NCI-H446 (cell line): ENCODE measurements around the gene PTPRT.

Experiments
- DNase-seq, 2 experiments: peaks; one replicate each; lab custom pipeline; 2025; lab: John Stamatoyannopoulos, UW

PTPRT gene

DNA sequence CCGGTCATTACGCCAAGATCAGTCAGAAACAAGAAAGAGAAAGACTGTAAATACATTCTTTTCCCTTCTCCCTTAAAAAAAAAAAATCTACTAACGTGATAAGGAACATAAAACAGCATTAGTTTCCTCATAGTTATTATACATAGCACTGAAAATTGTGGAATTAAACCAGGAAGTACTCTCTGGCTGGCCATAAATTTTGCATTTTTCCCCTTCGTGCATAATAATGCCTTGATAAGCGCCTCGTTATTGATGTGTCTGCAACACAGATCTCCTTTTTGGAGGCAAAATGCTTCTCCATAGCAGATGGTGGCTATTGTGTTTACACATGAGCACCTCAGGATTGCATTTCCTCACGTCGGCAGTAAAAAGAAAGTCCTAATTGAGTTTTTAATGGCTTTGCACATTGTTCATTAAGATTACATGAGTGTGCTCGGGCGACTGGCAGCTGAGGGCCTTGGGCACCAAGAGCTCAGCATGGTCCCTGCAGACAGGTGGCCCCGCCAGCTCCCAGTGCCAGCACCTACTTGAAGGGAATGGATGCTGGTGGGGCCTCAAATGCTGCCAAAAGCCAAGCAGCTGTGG lies 394.5 kb downstream of the PTPRT start:
- DNase-seq, result peak; percentile 30 to 43

DNA sequence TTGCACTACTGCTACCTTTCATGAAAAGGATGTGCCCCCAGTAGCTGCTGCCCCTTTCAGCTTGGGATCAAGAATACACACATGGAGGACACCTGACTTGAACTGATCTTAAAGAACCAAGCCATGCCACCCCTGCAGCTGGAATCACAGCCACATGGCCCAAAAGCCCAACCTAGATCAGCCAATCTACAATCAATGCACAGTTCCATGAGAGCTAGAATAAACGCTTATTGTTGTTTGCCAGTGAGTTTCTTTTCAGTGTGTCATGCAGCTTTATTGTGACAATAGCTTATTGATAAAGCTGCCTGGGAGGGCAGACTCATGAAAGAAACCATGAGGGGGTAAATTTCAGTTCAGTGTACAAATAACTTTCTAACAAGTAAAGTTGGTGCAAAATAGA lies 397.7 kb downstream of the PTPRT start:
- DNase-seq, result no peak

DNA sequence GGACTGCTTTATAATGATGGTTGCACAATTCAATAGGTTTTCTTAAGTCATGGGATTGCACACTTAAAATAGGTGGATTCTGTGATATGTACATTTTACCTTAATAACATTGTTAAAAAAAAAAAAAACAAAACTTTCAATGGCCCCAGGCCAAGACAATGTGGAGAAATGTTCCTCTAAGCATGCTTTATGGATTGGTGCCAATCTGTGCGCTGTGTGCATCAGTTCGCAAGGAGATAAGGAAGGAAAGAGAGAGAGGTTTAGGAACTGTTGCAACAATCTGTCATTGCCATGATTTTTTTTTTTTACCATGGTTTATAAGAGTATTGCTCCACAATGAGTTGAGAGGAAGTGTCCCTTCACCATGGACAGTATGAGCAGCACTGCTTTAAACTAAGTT lies 399.6 kb downstream of the PTPRT start:
- no peak for DNase-seq

- DNase-seq, result no peak
These were observed 401.0 kb downstream of the PTPRT start for GRCh38 chr20:42788707-42789106.

GRCh38 chr20:42785041-42785440 lies 404.7 kb downstream of the PTPRT start:
- DNase-seq, result no peak

- peak in 1 of 2 experiments; percentile 15 for DNase-seq
These were observed 410.5 kb downstream of the PTPRT start for GRCh38 chr20:42779216-42779615.

- DNase-seq, result no peak
These were observed 413.8 kb downstream of the PTPRT start for GRCh38 chr20:42775866-42776265.

DNA sequence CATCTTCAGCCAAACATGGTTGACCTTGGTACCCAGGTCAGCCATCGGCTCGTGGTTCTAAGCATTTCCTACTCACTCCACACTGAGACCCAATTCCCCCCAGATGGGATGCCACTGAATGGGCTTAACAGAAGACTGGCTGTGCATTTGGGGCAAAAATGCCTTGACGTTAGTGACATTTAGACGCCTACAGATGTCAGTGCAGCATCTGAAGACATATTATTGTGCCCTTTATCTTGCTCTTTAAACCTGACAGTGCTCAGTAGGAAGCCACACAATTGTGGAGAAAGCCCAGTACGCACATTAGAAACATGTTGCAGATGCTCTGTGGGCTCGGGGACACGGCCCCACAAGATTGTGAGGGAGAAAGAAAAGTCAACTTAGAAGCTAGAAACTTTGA lies 414.7 kb downstream of the PTPRT start:
- no peak for DNase-seq

DNA sequence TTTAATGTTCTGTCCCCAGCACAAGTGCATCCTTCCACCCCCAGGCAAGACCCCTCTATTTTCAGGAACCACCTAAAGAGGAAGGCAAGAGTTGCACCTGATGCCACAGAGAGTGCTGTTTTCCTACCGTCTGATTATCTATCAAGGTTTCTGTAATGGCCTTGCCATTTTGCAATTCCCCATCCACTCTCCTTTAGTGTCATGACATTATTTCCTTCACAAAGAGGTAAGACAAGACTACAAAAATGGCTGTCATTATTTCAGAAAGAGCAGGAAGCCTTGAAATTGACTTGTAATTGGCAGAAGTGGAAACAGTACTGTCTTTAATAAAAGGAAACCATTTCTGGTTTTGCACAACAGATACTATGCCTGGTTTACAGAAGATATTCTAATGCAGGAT lies 426.7 kb downstream of the PTPRT start:
- DNase-seq, result no peak

DNA sequence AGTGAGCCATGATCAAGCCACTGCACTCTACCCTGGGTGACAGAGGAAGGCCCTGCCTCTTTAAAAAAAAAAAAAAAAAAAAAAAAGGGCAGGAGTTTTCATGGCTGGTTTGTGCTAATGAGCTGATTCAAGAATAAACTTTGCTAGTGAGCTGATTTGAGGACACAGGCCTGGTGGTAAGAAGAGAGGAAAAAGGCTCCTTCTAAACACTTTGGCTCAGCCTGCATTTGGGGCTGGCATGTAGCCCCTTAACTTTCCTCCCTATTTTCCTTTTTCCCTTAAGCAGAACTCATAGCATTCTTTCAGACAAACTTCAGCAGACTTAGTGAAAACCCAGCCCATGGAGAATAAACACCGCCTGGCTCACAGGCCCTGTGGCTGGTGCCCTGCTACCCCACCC lies 432.7 kb downstream of the PTPRT start:
- DNase-seq, result no peak

- no peak for DNase-seq
These were observed 435.0 kb downstream of the PTPRT start for GRCh38 chr20:42754706-42755105.

DNA sequence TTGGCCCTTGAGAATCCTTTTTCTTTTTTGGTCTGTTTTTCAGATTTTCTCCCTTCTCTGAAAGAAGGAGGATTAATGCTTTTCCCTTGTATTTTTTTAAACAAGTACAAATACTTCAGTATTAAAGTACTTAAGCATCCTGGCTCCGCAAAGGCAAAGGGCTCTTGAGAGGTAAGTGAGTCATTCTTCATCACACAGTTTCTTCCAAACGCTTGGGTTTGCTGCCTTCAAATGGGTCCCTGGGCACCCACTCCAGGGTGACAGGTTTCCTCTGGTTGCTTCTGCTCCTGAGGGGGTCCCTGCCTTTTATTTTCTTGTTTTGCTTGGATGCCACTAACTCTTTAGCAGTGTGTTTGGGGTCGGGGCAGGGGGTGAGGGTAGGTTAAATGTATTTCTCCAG lies 437.1 kb downstream of the PTPRT start:
- DNase-seq, result no peak

DNA sequence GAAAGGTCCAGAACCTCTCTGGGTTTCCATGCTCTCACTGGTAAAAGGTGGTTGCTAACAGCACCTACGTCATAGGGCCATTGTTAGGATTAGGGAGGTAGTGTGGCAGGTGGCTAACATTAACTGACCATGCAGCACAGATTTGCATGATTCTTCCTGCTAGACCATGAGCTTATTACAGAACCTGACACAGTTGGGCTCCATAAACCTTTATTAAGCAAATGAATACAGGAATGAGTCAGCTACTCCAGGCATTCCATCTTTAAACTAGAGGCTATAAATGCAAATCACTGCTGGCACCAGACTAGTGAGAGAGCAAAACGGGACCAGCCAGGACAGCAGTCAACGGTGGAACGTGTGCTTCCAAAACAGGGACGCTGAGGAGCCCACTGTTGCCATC lies 440.1 kb downstream of the PTPRT start:
- DNase-seq, result no peak

- no peak for DNase-seq
These were observed 441.8 kb downstream of the PTPRT start for GRCh38 chr20:42747765-42748411.

GRCh38 chr20:42744756-42745465 lies 444.8 kb downstream of the PTPRT start:
- DNase-seq, result no peak

- no peak for DNase-seq
These were observed 446.8 kb downstream of the PTPRT start for GRCh38 chr20:42742926-42743325.

DNA sequence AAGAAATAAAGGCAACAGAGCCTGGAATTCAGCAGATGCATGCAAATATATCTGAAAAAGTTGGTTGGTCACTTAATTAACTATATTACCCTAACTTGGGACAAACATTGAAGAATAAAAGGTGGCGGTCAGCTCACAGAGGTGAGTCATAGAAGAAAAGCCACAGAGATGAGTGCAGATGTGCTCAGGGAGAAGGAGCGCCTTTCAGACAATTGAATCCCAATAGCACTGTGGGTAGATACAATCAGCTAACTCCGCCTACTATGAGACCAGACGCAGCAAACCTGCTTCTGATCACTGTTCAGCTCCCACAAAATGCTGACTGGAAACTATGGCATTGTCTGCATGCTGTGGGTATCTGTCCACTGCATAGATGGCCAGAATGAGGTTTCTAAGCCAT lies 447.8 kb downstream of the PTPRT start:
- no peak for DNase-seq

DNA sequence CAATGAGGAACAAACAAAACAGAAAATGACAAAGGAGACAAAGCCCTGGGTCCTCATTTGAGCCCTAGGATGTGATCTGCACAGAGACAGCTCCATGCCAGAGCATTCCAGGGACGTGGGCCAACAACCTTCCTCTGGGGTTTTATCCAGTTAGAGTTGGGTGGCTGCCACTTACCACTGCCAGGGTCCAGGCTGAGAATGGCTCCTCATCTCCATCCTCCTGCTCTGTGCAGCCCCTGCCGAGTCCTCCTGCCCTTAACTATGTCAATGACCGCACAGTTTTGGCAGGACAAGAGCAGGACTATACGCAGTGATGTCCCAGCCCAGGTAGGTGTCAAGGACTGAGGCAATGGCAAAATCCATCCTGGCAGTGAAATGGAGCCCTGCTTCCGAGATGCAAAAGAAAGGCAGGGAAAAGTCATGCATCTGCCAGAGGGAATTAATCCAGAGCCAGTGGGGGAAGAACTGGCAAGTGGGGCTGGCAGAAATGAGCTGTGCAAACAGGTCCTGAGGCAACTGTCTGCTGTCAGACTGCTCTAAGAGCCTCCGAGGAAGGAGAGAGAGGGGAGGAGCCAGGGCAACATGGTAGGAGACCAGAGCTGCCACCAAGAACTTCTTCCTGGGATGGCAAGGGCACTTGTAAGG lies 449.4 kb downstream of the PTPRT start:
- DNase-seq, result peak; percentile 34 to 77

GRCh38 chr20:42739683-42740082 lies 450.0 kb downstream of the PTPRT start:
- DNase-seq, result peak; percentile 13 to 56

DNA sequence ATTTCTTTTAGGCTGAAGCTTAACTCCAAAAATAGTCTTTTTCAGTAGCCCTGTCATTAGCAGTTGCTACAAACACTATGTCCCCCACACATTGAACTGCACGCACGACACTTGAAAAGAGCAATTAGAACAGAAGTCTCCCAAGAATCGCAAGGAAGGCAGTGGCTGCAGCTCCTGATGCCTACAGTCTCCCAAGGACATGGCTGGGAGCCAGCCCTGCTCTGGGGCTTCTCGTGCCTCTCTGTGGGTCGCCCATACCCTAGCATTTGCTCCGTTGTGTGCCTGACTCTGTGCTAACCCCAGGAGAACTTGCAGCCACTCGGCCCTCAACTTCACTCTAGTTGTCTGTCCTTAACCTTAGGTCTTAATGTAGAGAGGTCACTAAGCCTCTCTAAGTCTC lies 454.2 kb downstream of the PTPRT start:
- no peak for DNase-seq

DNA sequence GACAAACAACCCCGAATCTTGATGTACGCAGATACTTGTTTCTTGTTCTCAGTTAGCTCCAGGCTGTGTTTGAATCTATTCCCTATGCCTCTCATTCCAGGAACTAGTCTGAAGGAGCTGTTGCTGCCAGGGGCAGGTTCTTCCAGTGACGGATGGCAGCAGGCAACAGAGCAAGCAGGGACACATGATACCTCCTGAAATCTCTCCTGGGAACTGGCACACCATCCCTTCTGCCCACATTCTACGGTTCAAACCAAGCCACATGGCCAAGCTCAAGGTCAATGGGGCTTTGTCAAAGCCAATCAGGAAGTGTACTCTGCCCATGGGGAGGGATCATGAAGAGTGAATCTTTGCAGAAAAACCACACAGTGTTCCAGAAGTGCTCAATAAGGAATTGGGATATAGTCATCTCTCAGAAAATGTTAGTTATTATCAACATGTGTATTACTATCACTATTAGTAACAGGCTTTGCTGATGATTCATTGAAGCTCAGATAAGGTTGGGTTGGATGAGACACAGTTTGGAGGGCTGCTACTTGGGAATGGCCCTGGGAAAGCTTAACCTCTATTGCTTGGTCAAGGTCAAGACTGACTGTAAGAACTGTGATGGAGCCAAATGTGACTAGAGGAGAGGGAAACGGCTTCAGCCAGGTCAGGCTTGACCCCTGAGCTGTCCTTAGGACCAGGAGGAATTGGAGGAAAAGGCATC lies 454.9 kb downstream of the PTPRT start:
- no peak for DNase-seq

DNA sequence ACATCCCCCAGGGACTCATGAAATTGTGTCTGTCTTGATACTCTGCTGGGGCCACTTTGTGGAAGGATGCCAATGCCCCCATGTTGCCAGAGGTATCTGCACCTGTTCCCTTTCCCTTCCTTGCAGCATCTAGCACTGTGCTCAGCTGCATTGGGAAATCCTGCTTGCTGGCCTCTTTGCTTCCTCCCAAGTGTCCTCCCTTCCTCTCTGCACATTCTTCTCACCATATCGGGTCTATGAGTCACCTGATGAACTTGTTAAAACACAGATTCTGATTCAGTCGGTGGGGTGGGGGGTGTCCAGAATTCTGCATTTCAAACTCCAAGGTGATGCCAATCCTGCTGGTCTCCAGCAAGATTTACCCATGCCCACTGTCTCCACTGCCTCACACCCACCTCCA lies 467.8 kb downstream of the PTPRT start:
- no peak for DNase-seq
